Muscle of leg (tissue), 11 donors: ENCODE results near the gene KYNU. TPM values are rescaled to one million over a fixed set of nuclear protein-coding genes. Genes with fewer than 3 reads are reported as not detected.
"Not testable (repeated sequence)": the region's sequence is repeated elsewhere in the genome, so short reads cannot be mapped to it uniquely, and the experiment has no call there.

Experiments used
- DNase-seq: peaks from one replicate; pipeline ENCODE4 v3.0.0; 2013
- H3K27ac ChIP-seq: one replicate; pipeline ENCODE4 v1.5.1; 2013; ENCODE audit warnings: mild to moderate bottlenecking, low read length, control low read depth
- H3K27me3 ChIP-seq: one replicate; pipeline ENCODE4 v1.6.1; 2013; ENCODE audit warnings: low read length; ENCODE audit not compliant: control insufficient read depth, insufficient read depth
- H3K36me3 ChIP-seq: one replicate; pipeline ENCODE4 v1.6.1; 2013; ENCODE audit warnings: low read length; ENCODE audit not compliant: control insufficient read depth, insufficient read depth
- H3K4me1 ChIP-seq: one replicate; pipeline ENCODE4 v1.6.1; 2013; ENCODE audit warnings: low read length; ENCODE audit not compliant: control insufficient read depth, insufficient read depth
- H3K4me3 ChIP-seq: one replicate; pipeline ENCODE4 v1.5.1; 2013; ENCODE audit warnings: low read length, control low read depth
- H3K9me3 ChIP-seq: replicated peaks from 2 replicates; pipeline ENCODE4 v1.6.1; 2013; ENCODE audit warnings: low read depth, low read length; ENCODE audit not compliant: control insufficient read depth
- WGBS: methylation state at CpG from one replicate; pipeline ENCODE4 v1.1.5; 2013; ENCODE audit warnings: missing lambda C conversion rate; ENCODE audit not compliant: insufficient coverage; 5-methylcytosine and 5-hydroxymethylcytosine counted together
- polyA plus RNA-seq, 8 donors: library from polyadenylated mRNA; unstranded; fragments of 120-200 nt; gene quantifications; one replicate each; pipeline versions ENCODE4 v1.2.1 to v1.2.3, GENCODE V29; 2013; ENCODE audit warnings: inconsistent platforms in 1 of 8, low replicate concordance in 1 of 8; ENCODE audit not compliant: insufficient read length in 8 of 8, insufficient read depth in 1 of 8
- total RNA-seq: library from RNA; stranded (reverse); fragments of 120-200 nt; gene quantifications from one replicate; pipeline ENCODE4 v1.2.4, GENCODE V29; 2013

Gene KYNU
- total and polyA plus RNA-seq, 9 donors = 0.65 to 0.84 (median 0.76) TPM

DNA sequence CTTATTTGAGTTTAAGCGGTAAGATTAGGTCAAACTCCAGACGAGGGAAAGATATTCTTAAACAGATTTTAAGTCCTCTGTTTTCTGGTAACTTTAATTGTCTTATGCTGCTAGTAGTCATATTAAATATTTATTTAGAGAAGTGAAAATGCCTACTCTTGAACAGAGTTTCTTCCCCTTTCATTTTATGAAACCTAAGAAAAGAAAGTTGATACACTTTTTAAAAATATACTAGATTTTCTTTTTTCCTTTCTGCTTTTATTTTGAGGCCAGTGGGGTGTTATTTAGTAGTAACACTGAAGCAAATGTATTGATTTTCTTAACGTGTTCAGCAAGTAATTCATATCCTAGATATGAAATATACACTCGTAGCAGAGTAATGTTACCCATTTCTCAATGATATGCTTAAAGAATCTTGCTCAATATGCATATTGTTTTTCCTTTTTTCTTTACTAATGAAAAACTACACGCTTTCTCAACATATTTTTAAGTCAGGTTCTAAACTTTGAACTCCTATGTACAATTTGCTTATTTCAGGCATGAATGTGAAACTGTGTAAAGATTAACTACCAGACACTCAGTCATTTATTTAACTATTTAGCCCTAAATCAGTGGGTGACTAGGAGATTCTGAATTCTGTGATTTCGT is 691 bp downstream of the KYNU start:
- H3K4me3 ChIP-seq = no peak overlapping the region
- no peak overlapping the region for H3K27ac ChIP-seq
- H3K27me3 ChIP-seq = no peaks in the 10 kb centered on the region
- H3K9me3 ChIP-seq = no peaks in the 10 kb centered on the region
- WGBS = no CpG with 5 or more reads among the region's 6 CpGs
- H3K36me3 ChIP-seq = no peaks in the 10 kb centered on the region
- no peaks in the 10 kb centered on the region for H3K4me1 ChIP-seq
- no peak for DNase-seq

DNA sequence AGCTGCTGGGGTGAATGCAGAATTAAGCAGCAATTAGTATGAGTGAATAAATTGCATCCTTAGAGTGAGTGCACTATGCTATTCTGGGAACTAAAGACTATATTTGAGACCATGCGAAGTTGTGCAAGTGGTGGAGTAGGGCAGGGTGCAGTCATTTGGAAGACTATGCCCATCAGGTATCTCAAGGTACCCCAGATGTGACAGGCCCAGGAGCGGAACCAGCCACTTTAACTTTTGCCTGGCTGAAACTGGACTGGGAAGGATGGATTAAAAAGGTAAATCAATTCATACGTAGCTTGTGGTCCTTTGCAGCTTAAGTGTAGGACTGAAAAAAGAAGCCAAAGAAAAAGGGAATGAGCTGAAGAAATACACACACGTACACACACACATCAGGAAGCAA is 1.7 kb downstream of the KYNU start:
- no peak overlapping the region for H3K4me3 ChIP-seq
- H3K27ac ChIP-seq = no peak overlapping the region
- no peaks in the 10 kb centered on the region for H3K27me3 ChIP-seq
- H3K9me3 ChIP-seq = no peaks in the 10 kb centered on the region
- DNase-seq = no peak
- WGBS = 100% methylated on average over 1 of the region's 4 CpGs
- no peaks in the 10 kb centered on the region for H3K36me3 ChIP-seq
- H3K4me1 ChIP-seq = no peaks in the 10 kb centered on the region

DNA sequence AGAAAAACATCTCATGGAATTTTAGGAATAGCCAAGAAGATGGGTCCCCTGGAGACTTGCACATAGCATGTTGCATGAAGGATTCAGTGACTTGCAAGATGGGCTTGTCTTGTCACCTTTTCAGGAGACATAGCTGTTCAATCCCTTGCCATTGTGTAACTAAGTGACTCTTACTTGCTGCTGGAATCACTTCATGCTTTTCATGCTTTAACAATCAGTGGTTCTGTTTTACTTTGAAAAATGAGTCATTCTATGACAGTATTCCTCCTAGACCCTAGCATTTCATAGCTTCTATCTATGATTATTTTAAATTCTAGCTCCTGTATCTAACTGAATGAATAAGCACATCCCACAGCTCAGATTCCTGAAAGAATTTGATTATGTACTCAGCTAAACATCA is 2.8 kb downstream of the KYNU start:
- Histone ChIP-seq H3K9me3 (no peaks in the 10 kb centered on the region), H3K36me3 (no peaks in the 10 kb centered on the region), H3K27ac (no peak overlapping the region), H3K4me3 (no peak overlapping the region), H3K27me3 (no peaks in the 10 kb centered on the region), H3K4me1 (no peaks in the 10 kb centered on the region)
- no peak for DNase-seq

DNA sequence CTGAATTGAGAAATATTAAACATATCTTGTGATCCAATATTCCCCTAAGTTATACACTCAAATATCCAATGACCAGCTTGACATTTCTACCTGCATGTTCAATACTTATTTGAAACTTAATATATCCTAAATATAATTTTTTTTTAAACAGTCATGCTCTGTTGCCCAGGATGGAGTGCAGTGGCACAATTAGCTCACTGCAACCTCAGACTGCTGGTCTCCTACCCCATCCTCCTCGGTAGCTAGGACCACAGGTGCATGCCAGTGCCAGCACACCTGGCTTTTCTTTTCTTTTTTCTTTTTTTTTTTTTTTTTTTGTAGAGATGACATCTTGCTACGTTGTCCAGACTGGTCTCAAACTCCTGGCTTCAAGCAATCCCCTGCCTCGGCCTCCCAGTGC is 4.2 kb downstream of the KYNU start:
- Histone ChIP-seq H3K4me3 (no peak overlapping the region), H3K27me3 (no peaks in the 10 kb centered on the region), H3K9me3 (no peaks in the 10 kb centered on the region), H3K27ac (no peak overlapping the region), H3K4me1 (no peaks in the 10 kb centered on the region), H3K36me3 (no peaks in the 10 kb centered on the region)
- 81% methylated on average over 2 of the region's 3 CpGs for WGBS
- DNase-seq = no peak

DNA sequence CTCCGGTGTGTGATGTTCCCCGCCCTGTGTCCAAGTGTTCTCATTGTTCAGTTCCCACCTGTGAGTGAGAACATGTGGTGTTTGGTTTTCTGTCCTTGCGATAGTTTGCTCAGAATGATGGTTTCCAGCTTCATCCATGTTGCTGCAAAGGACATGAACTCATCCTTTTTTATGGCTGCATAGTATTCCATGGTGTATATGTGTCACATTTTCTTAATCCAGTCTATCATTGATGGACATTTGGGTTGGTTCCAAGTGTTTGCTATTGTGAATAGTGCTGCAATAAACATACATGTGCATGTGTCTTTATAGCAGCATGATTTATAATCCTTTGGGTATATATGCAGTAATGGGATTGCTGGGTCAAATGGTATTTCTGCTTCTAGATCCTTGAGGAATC is 5.0 kb downstream of the KYNU start:
- H3K27ac ChIP-seq, H3K4me1 ChIP-seq, H3K4me3 ChIP-seq, DNase-seq, H3K9me3 ChIP-seq, H3K27me3 ChIP-seq, H3K36me3 ChIP-seq: not testable (repeated sequence)
- no CpG with 5 or more reads among the region's 3 CpGs for WGBS

DNA sequence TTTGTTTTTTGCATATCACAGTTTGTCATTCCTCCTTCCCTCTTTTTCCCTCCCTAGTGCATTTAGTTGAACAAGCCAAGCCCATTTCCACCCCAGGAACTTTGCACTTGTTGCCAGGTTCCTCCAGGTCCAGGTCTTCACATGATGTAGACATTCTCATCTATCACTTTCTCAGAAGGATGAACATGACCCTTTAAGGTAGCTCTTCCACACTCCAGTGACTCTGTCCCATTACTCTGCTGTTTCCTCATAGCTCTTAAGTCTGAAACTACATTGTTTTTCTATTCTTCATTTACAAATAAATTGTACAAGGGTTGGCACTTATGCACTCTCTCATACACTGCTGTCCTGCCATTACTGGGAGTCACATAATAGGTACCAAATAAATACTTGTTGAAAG is 6.1 kb downstream of the KYNU start:
- no peak for DNase-seq
- H3K27ac ChIP-seq = no peak overlapping the region
- no peak overlapping the region for H3K4me3 ChIP-seq
- no peaks in the 10 kb centered on the region for H3K4me1 ChIP-seq
- no peaks in the 10 kb centered on the region for H3K36me3 ChIP-seq
- no peaks in the 10 kb centered on the region for H3K9me3 ChIP-seq
- H3K27me3 ChIP-seq = no peaks in the 10 kb centered on the region

DNA sequence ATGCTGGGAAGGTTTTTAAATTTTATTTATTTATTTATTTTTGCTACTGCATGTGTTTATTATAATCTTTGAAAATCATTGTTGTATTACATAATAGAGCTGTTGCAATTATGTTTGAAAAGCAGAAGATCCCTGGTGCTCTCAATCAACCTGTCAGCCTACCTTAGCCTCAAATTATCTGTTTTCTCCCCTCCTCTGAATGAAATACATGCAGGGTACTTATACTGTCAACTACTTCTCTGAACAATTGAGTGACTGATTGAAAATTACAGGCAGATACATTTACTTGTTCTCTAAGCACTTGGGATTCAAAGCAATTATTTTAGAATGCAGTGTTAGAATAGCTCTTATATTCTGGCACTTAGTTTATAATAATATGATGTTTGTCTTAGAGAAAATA is 8.1 kb downstream of the KYNU start:
- no peak for DNase-seq
- Histone ChIP-seq H3K4me3 (no peak overlapping the region), H3K27ac (no peak overlapping the region), H3K9me3 (no peaks in the 10 kb centered on the region), H3K27me3 (no peaks in the 10 kb centered on the region), H3K4me1 (no peaks in the 10 kb centered on the region), H3K36me3 (no peaks in the 10 kb centered on the region)

DNA sequence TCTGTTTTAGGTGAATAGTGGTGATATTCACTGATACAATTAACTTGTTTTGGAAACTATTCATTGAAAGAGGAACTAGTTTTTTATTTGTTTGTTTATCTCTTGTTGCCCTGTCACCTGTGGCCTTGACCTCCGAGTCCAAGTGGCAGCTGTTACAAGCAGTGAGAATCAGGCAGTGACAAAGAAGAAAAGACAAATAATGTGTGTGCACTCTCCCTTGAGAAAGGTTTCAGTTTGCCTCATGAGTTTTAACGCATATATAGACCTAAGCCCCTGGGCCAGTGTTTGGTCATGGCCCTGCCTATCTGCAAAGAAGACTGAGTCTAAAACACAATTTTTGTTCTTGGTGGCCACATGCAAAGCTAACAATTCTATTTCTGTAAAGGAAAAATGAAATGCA is 15.3 kb downstream of the KYNU start:
- DNase-seq = no peak

DNA sequence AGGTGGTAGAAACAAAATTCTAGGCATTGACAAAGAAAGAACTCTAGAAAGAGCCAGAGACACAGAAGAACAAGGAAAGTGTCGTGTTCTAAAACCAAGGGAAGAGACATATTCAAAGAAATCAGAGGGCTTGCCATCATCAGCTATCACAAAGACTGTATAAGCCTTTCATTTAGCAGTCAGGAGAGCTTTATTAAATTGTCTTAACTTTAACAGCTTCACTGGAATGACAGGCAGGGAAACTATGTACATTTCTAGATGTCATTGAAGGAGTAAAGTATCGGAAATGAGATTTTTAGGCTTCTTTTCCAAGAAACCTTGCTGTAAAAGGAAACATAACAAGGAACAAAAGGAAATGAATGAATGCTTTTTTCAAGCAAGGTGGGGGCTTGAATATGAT is 15.8 kb downstream of the KYNU start:
- no peak for DNase-seq
- WGBS = 63% methylated on average over 1 of the region's 2 CpGs
- no peaks in the 10 kb centered on the region for H3K36me3 ChIP-seq

More for the DNA sequence above, 15.3 kb downstream of the KYNU start:
- no peak overlapping the region for H3K4me3 ChIP-seq
- no peak overlapping the region for H3K27ac ChIP-seq
- 63% methylated on average over 2 of the region's 2 CpGs for WGBS
- no peaks in the 10 kb centered on the region for H3K4me1 ChIP-seq
- no peaks in the 10 kb centered on the region for H3K27me3 ChIP-seq
- H3K36me3 ChIP-seq = no peaks in the 10 kb centered on the region
- no peaks in the 10 kb centered on the region for H3K9me3 ChIP-seq

DNA sequence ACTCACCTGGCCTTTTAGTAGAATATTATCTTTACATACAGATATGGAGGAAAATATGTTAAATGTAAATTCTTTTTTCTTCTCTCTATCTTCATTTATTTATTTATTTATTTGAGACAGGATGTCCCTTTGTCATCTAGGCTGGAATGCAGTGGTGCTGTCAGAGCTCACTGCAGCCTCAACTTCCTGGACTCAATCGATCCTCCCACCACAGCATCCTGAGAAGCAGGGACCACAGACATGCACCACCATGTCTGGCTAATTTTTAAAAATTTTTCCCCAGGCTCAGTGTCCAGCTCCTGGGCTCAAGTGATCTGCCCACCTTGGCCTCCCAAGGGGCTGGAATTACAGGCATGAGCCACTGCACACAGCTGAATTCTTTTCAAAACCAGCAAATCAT is 20.3 kb downstream of the KYNU start:
- Histone ChIP-seq H3K27ac (no peak overlapping the region), H3K4me1 (no peaks in the 10 kb centered on the region), H3K9me3 (no peaks in the 10 kb centered on the region), H3K36me3 (no peaks in the 10 kb centered on the region), H3K27me3 (no peaks in the 10 kb centered on the region), H3K4me3 (no peak overlapping the region)
- no peak for DNase-seq
- WGBS = 20% methylated on average over 1 of the region's 1 CpG

More for the DNA sequence above, 15.8 kb downstream of the KYNU start:
- Histone ChIP-seq H3K4me3 (no peak overlapping the region), H3K27ac (no peak overlapping the region), H3K27me3 (no peaks in the 10 kb centered on the region), H3K9me3 (no peaks in the 10 kb centered on the region), H3K4me1 (no peaks in the 10 kb centered on the region)

DNA sequence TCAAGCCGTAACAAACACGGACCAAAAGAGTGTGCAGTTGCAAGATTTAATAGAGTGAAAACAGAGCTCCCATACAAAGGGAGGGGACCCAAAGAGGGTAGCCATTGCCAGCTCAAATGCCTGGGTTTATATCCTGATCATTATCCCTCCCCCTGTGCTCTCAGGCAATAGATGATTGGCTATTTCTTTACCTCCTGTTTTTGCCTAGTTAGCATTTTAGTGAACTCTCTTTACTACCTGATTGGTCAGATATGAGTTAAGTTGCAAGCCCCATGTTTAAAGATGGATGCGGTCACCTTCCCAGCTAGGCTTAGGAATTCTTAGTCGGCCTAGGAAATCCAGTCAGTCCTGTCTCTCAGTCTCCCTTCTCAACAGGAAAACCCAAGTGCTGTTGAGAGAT is 22.9 kb downstream of the KYNU start:
- H3K4me3 ChIP-seq, H3K9me3 ChIP-seq, H3K27ac ChIP-seq, DNase-seq, H3K4me1 ChIP-seq, H3K36me3 ChIP-seq, H3K27me3 ChIP-seq: not testable (repeated sequence)
- no CpG with 5 or more reads among the region's 4 CpGs for WGBS
